IPS-NIHi11 (cell line): Measurements from ENCODE around the gene IFT81.
"Not testable (repeated sequence)": the region's sequence is repeated elsewhere in the genome, so short reads cannot be mapped to it uniquely, and the experiment has no call there.

Source experiments
- DNase-seq: peaks from one replicate; pipeline ENCODE4 v3.0.0; 2012; ENCODE audit warnings: mixed read lengths, low spot score

The IFT81 gene, protein sequence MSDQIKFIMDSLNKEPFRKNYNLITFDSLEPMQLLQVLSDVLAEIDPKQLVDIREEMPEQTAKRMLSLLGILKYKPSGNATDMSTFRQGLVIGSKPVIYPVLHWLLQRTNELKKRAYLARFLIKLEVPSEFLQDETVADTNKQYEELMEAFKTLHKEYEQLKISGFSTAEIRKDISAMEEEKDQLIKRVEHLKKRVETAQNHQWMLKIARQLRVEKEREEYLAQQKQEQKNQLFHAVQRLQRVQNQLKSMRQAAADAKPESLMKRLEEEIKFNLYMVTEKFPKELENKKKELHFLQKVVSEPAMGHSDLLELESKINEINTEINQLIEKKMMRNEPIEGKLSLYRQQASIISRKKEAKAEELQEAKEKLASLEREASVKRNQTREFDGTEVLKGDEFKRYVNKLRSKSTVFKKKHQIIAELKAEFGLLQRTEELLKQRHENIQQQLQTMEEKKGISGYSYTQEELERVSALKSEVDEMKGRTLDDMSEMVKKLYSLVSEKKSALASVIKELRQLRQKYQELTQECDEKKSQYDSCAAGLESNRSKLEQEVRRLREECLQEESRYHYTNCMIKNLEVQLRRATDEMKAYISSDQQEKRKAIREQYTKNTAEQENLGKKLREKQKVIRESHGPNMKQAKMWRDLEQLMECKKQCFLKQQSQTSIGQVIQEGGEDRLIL

DNA sequence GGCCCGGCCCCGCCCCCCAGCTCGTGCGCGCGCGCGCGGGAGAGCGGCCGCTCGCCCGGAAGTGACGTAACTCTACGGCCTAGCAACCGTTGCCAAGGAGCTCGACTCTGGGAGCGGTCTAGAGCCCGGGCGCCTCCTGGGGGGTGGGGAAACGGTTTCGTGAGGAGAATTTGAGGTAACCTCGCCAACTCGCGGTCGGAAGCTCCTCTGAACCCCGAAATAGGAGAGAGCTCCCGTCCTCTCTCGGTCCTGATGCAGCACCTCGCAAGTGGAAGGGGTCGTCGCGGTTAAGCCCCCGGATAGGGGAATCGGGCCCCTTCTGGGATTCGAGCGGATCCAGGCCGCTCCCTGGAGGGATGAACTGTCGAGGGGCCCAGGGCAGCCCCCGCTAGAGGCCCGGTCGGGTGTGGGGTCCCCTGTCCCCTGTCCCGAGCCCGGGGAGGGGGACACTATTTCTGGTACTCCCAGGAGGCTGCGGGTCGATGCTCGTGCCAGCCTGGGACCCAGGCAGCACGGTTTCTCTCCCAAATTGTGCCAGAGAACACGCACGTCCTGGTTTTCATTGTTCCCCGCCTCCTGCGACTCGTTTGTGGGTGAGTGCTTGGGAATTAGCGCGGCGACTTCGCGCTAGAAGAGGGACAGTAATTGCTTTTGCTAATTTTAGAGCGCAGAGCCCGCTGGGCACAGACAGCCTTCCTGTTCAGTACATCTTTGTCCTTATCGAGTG lies at the start of gene IFT81:
IFT81 (plus strand) TSS at position 89 of the 727 bp plus-strand sequence. CDS start 3,024 bp downstream, outside the sequence.
- peak; percentile 99 for DNase-seq

DNA sequence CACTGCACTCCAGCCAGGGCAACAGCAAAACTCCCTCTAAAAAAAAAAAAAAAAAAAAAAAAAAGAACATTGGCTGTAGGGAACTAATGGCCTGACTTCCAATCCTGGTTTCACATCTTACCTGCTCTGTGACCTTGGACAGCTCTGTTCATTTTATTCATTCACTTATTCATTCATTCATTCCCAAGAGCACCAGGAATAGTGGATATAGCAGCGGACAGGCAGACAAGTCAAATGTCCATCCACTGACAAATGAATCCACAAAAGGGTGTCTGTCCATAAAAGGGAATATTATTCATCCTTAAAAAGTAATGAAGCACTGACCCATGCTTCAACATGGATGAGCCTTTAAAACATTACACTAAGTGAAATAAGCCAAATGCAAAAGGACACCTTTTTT lies 48.3 kb upstream of the IFT81 start:
- DNase-seq, result no peak

DNA sequence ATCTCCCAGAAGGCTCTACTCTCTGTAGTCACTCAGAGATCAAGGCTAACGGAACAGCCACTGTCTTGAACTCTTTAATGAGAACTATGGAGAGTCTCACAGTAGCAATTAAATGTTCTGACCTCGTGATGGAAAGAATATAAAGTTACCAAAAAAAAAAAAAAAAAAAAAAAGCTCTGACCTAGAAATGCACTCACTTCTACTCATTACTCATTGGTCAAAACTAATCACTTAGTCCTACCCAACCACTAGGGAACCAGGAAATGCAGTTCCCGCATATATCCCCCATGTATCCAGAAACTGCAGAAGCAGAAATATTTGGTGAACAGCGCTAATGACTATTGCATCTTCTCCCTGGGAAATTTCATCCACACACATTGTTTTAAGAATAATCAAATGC lies 46.4 kb upstream of the IFT81 start:
- no peak for DNase-seq

DNA sequence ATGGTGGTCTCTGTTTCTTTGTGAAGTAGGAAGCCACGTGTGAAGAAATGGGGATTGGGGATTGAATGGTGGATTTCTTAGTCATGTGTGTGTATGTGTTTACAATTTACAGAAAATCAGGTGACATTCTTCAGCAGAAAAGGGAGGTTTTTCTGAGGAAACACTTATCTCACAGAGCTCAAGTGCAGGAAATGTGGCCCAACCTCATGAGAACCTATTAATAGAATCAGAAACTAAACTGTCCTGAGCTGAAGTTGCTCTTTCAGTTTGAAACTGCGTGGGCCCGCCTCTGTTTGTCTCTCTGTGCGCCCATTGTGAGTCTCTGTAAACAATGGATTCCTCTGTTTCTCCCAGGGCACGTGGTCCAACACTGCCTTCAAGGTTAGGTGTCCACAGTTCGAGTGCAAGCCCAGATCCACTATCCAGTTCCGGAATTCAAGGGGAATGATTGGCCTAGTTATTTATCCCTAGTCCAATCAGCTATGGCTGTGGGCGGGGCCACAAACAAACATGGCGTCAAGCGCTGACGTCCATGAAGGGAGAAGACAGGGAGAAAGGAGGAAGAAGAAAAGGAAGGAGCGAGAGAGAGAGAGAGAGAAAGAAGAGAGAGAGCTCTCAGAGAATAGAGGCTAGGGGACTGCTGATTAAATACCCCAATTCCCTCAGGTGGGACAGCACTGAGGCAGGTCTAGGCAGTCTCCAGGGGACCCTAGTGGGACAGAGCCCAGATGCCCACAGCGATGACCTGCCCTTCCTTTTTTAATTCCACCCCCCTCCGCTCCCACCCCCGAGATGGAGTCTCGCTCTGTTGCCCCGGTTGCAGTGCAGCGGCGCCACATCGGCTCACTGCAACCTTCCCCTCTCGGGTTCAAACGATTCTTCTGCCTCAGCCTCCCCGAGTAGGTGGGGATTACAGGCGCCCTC lies 44.4 kb upstream of the IFT81 start:
- peak; percentile 27 for DNase-seq

DNA sequence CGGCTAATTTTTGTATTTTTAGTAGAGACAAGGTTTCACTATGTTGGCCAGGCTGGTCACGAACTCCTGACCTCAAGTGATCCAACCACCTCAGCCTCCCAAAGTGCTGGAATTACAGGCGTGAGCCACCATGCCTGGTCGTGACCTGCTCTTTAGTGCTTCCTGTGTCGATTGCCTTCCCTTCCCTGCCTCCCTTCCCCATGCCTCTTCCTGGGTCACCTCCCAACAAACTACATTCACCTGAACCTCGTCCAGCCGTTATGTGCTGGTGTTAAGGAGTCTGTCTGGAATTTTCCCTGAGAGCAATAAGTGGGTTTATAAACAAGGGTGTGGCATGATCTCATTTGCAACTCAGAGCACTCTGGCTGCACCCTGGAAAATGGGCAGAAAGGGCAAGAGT lies 43.7 kb upstream of the IFT81 start:
- no peak for DNase-seq

DNA sequence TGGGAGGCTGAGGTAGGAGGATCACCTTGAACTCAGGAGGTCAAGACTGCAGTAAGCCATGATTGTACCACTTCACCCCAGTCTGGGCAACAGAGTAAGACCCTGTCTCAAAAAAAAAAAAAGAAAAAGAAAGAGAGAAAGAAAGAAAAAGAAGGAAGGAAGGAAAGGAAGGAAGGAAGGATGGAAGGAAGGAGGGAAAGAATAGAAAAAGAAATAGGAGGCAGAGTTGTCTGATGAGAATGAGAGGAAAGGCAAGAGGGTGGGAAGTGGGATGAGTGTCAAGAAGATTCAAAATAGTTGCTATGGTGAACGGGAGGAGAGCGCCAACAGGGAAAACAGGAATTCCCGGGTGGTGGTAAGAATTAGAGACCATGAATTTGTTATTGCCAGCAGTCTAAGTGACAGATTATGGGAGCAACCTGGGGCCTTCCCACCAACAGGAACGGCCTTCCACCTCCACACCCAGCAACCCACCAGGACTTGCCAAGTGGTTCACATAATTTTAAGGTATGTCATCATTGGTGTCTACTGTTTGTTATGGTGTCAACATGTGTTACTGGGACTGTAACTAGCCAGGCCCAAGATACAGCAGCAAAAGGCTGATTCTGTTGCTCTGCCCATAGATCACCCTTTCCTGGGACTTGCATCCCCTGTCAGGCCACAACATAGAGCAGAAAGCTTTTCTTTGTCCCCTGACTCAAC lies 39.7 kb upstream of the IFT81 start:
- no peak for DNase-seq

DNA sequence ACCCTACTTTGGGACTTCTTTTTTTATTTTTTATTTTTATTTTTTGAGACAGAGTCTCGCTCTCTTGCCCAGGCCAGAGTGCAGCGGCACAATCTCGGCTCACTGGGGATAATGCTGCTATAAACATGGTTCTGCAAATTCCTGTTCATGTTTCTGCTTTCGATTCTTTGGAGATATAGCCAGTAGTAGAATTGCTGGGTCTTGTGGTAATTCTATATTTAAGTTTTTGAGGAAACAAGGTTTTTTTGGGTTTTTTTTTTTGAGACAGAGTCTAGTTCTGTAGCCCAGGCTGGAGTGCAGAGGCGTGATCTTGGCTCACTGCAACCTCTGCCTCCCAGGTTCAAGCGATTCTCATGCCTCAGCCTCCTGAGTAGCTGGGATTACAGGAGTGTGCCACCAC lies 35.9 kb upstream of the IFT81 start:
- not testable (repeated sequence) for DNase-seq

DNA sequence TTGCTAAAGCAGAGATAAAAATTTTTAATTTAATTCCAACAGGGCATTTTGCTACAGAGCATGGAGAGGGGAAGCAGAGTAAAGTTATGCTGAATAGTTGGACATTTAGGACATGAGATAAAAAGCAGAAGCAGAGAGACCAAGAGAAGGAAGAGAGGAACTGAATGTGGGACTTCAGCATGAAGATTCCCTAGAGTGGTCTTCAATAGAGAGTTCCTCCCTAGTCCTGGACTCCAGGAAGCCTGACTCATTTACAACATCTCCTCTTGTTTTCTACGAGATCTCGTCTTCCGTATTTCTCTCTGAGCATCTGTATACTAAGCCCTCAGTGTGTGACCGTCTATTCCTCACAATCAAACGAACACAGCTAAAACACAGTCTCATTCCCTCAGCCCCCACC lies 35.2 kb upstream of the IFT81 start:
- DNase-seq, result no peak

DNA sequence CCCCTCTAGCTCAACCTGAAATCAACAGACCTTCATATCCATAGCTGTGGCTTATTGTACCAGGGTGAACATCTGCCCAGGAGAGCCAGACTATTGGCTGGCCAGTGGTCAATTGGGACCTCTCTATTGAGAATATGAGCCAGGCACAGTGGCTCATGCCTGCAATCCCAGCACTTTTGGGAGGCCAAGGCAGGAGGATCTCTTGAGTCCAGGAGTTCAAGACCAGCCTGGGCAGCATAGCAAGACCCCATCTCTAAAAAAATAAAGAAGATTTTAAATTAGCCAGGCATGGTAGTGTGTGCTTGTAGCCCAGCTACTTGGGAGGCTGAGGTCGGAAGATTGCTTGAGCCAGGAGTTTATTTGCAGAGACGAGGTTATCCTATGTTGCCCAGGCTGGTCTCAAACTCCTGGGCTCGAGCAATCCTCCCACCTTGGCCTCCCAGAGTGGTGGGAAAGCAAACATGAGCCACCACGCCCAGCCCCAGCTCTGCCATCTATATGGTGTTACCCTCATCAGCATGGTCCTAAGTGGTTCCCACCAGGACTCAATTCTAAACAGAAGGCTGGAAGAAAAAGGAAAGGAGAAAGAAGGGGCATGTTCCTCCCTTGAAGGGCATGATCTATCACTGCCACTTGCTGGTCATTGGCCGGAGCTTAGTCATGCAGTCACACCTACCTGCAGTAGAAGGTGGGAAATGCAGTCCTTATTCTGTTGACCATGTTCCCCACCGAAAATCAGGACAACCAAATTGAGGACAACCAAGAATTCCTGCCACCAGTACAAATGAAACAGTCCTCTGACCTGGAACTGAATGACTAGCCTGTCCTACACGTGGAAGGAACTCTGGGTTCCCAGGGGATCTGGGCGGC lies 33.7 kb upstream of the IFT81 start:
- DNase-seq, result no peak

DNA sequence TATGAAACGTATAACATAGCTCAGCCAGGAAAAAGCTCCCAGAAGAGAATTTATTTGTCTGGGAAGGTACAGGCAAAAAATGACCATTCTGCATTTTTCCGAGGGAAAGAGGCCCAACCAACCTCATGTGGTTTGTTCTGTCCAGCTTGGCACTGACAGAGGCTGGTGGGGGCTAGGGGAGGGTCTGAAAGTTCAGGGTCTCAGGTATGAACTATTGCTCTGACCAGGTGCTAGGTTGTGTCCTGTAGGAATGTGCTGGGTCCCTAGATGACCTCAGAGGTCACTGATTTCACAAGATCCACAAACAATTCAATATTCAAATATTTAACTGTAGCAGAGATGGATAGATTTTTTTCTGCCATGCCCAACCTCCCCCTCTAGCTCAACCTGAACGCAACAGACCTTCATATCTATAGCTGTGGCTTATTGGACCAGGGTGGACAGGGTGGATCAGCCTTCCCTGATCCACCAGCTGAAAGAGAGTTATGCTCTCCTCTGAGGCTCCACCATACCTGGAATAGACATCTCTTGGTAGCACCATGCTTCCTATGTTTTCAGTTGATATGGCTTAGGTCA lies 32.9 kb upstream of the IFT81 start:
- no peak for DNase-seq

DNA sequence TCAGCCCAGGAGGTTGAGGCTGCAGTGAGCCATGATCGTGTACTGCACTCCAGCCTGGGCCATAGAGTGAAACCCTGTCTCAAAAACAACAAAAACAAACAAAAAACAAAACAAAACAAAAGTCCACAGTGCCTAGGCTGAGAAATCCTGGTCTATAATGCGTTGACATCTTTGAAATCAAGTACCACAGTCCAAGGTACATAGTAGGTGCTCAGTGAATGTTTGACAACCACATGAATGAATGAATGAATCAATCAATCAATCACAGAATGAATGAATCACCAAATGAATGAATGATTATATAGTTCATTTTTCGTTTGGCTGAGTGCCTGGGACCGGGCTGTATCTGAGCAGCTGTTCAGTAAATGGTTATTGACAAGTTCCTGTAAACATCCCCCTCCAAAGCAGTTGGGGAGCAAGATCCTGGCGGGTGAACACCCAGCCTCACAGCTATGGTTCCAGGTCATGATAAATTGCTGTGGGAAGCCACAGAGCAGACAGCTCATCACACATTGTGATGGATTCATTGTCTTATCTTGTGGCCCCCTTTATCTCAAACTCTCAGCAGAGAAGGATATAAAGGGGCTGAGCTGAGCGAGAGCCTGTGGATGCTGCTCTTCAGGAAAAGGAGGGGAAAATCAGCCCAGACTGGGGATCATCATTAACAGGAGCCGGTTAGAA lies 30.4 kb upstream of the IFT81 start:
- DNase-seq, result no peak

DNA sequence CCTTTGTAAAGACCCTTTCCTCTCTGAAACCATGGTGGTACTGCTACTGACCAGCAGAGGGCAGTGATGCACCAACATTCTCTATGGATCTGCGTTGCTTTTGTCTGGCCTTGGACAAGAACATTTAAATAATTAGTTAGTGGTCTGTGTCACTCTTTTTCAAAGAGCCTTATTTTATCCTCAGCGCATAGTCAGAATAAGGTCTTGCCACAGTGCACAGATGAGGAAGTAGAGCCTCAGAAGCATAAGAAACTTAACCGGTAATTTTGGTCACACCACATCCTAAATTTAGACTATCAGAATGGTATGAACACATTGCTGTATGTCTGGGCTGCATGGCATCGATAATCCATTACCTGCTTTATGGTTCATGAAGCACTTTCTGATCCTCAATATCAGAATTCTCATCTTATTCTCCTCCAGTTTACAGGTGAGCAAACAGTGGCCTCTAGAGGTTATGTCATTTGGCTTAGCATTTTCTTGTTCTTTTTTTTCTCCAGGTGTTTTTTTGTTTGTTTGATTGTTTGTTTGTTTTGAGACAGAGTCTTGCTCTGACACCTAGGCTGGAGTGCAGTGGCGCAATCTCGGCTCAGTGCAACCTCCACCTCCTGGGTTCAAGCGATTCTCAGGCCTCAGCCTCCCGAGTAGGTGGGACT lies 23.7 kb upstream of the IFT81 start:
- DNase-seq, result peak; percentile 74

DNA sequence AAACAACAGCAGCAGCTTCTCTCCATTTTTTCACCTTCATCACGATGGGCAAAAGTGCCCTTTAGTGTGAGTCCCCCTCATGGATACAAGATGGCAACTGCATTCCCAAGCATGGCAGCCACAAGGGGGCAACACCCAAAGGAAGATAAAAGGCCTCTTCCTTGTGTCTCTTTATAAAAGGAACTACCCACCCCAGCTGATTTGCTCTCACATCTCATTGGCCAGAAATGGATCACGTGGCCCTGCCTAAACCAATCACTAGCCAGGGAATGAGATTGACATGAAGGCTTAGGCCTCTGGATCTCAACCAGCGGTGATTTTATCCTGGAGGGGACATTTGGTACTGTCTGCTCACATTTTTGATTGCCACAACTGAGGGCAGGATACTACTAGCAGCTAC lies 21.9 kb upstream of the IFT81 start:
- DNase-seq, result peak; percentile 86

DNA sequence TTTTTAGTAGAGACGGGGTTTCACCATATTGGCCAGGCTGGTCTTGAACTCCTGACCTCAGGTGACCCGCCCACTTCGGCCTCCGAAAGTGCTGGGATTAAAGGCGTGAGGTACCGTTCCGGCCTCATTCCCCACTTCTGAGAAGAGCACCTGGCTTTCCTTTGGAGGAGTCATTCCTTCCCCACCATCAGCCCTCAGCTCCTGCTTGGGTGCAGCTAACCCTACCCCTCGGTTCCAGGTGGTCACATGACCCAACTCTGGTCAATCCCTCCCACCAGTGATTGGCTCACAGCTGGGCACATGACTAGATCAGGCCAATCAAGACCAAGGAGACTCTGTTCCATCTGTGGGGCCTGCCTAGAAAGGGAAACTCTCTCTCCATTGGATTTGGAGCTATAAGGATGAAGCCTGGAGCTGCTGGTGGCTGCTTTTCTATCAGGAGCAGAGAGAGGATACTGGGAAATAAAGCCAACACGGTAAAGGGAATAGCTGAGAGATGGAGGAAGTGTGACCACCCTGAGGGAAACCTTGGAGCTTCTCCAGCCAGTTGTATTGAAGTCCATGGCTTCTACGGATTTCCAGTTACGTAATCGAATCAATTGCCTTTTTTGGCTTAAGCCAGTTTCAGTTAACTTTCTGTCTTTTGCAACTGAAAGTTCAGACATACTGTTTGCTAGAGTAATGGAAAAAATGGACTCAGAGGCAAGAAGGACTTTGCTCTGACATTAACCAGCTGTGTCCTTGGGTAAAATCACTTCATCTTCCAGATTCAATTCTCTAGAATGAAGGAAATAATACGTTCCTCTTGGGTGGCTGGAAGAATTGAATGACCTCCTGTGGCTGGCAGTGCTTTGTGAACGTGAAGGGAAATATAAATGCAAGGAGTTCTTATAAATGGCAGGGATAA lies 19.7 kb upstream of the IFT81 start:
- no peak for DNase-seq

DNA sequence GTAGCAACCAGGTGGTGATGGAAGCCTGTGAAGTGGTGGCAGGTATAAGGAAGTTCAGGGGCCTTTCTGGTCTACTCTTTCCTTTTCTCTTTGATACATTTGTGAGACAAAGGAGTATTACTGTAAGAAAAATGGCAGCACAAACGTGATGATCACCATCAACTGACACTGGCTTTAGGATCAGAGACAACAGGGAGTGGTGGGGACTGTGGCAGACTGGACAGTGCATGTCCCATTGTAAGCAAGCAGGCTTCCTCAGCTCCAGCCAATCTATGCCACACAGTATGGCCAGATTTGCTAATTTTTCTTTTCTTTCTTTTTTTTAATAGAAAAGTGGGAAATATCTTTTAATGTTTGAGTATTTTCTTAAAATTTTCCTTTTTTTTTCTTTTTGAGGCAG lies 19.0 kb upstream of the IFT81 start:
- no peak for DNase-seq

DNA sequence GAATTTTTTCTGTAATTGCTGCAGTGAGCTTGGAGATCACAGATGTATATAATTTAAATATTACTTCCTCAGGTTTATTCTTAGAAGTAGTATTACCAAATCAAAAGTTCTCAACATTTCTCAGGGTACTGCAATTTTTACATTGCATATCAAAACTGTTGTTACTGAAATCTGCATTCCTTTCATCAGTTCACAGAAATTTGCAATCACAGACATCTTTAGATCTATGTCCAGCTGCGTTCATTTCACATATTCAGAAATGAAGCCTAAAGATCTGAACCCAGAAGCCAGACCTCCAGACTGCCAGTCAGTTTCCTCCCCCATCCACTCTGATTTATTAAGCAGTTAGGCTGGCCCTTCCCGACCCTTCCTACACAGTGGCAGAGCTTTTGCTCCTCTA lies 18.2 kb upstream of the IFT81 start:
- no peak for DNase-seq
